Suprapubic skin (tissue), 4 donors: Measurements from ENCODE around the gene SHCBP1L.

Experiments used
- POLR2A ChIP-seq, 2 donors: fragments of 450-650 bp; IDR thresholded peaks; one replicate each; pipeline ENCODE4 v1.6.1; 2017; ENCODE audit warnings: antibody characterized with exemption in 2 of 2, mild to moderate bottlenecking in 2 of 2, moderate library complexity in 2 of 2
- POLR2AphosphoS5 ChIP-seq, 3 donors: sonication (generic); formaldehyde crosslinking; IDR thresholded peaks; one replicate each; pipeline ENCODE4 v1.6.1; 2017; ENCODE audit warnings: antibody characterized with exemption in 3 of 3
- TF ChIP-seq, protein P1 (sequence below), 2 donors: fragments of 200-600 bp in 1 of 2; fragments of 450-650 bp in 1 of 2; sonication (generic) in 1 of 2; IDR thresholded peaks; one replicate each; pipeline ENCODE4 v1.5.1; 2016 to 2019; ENCODE audit warnings: antibody characterized with exemption in 2 of 2, mild to moderate bottlenecking in 1 of 2, moderate library complexity in 1 of 2

DNA sequence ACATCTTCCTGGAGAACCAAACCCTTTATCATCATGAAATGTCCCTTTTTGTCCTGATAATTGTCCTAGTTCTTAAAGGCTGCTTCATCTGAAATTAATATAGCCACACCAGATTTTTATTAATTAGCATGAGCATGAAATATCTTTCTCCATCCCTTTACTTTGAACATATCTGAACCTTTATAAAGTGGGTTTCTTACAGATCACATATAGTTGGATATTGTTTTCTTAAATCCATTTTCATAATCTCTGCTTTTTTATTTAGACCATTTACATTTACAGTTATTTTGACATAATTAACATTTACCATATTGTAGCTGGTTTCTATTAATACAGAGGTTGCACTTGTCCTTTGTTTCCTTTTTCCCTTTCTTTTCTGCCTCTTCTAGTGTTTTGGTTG, 17.2 kb downstream of the SHCBP1L start:
- TF ChIP-seq, protein P1, sequence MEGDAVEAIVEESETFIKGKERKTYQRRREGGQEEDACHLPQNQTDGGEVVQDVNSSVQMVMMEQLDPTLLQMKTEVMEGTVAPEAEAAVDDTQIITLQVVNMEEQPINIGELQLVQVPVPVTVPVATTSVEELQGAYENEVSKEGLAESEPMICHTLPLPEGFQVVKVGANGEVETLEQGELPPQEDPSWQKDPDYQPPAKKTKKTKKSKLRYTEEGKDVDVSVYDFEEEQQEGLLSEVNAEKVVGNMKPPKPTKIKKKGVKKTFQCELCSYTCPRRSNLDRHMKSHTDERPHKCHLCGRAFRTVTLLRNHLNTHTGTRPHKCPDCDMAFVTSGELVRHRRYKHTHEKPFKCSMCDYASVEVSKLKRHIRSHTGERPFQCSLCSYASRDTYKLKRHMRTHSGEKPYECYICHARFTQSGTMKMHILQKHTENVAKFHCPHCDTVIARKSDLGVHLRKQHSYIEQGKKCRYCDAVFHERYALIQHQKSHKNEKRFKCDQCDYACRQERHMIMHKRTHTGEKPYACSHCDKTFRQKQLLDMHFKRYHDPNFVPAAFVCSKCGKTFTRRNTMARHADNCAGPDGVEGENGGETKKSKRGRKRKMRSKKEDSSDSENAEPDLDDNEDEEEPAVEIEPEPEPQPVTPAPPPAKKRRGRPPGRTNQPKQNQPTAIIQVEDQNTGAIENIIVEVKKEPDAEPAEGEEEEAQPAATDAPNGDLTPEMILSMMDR (IDR thresholded peaks at IDR 0.05) = no peak
- TF ChIP-seq POLR2AphosphoS5 (IDR thresholded peaks at IDR 0.05) (no peak), POLR2A (IDR thresholded peaks at IDR 0.05) (no peak)
